Hematopoietic multipotent progenitor cell treated with erythropoietin and hydrocortisone succinate and interleukin-3 and kit ligand, for 8 days (in vitro differentiated cells): Measurements from ENCODE around the gene SRY.
"Not testable (repeated sequence)": the region's sequence is repeated elsewhere in the genome, so short reads cannot be mapped to it uniquely, and the experiment has no call there.

Experiments used
- DNase-seq: peaks from one replicate; pipeline ENCODE4 v3.0.0-alpha.2; 2015

Gene SRY

GRCh38 chrY:2787600-2787999 lies at the start of gene SRY:
TSS of gene SRY (minus strand) at chrY:2787682. CDS start at chrY:2787603, 79 bp downstream.
- DNase-seq: no peak

- no peak for DNase-seq
These were observed 49.6 kb upstream of the SRY start for GRCh38 chrY:2837078-2837477.

- no peak for DNase-seq
These were observed 47.7 kb upstream of the SRY start for GRCh38 chrY:2835230-2835629.

GRCh38 chrY:2828497-2828896 lies 41.0 kb upstream of the SRY start:
- DNase-seq: no peak

- no peak for DNase-seq
These were observed 37.0 kb upstream of the SRY start for GRCh38 chrY:2824471-2824870.

- DNase-seq: not testable (repeated sequence)
These were observed 29.8 kb upstream of the SRY start for GRCh38 chrY:2817146-2817896.

- peak; percentile 44 for DNase-seq
These were observed 12.8 kb upstream of the SRY start for GRCh38 chrY:2800246-2800645.

- no peak for DNase-seq
These were observed 10.5 kb upstream of the SRY start for GRCh38 chrY:2797991-2798390.

GRCh38 chrY:2796977-2797523 lies 9.6 kb upstream of the SRY start:
- no peak for DNase-seq

- DNase-seq: no peak
These were observed 2.3 kb upstream of the SRY start for GRCh38 chrY:2789756-2790155.

GRCh38 chrY:2786876-2787512 lies 488 bp downstream of the SRY start:
- no peak for DNase-seq
